ENCODE results near the gene CHST9. TPM values are rescaled to one million over a fixed set of nuclear protein-coding genes. Genes with fewer than 3 reads are reported as not detected.
A peak's percentile ranks its signal among the peaks of the same experiment; 100 is the strongest.

Gene CHST9
- total and polyA plus RNA-seq, 2 experiments from 2014 or later, result 15.5 to 16.8 TPM

- no peak for TF ChIP-seq ETS1 (IDR thresholded peaks at IDR 0.05)
- TF ChIP-seq STAT1 (IDR thresholded peaks at IDR 0.05; ENCODE audit: unreplicated experiment), result no peak
Observed at GRCh38 chr18:26901020-26901419, 284.1 kb downstream of the CHST9 start (continued).

- Histone ChIP-seq H3K36me3 (ENCODE audit: insufficient read depth) (no peaks in the 10 kb centered on the region), H3K4me2 (peak overlapping the region; percentile 57), H2AFZ (no peak overlapping the region), H3K4me1 (ENCODE audit: insufficient read depth) (peaks cover 21% of the 10 kb centered on the region), H3K27me3 (ENCODE audit: insufficient read depth) (no peaks in the 10 kb centered on the region), H3F3A (replicated peaks; ENCODE audit: low read depth) (no peaks in the 10 kb centered on the region), H4K20me1 (replicated peaks; ENCODE audit: insufficient read depth) (no peaks in the 10 kb centered on the region), H3K79me2 (replicated peaks; ENCODE audit: insufficient read depth) (no peaks in the 10 kb centered on the region), H3K27ac (ENCODE audit: low read depth) (peak overlapping the region; percentile 8; the same call in 1 of the 2 replicates), H3K9me2 (ENCODE audit: insufficient read depth) (no peaks in the 10 kb centered on the region), H3K4me3 (no peak overlapping the region)
- TF ChIP-seq ZNF462 (CRISPR knock-in tag; IDR thresholded peaks at IDR 0.05) (no peak), CTCF (conservative IDR thresholded peaks at IDR 0.05; ENCODE audit: low read depth in 2 of 2) (no peak), CREB1 (CRISPR knock-in tag; IDR thresholded peaks at IDR 0.05; ENCODE audit: low read depth) (no peak), NANOG (IDR thresholded peaks at IDR 0.05; ENCODE audit: borderline replicate concordance) (no peak), ETS1 (IDR thresholded peaks at IDR 0.05) (no peak), ZNF114 (CRISPR knock-in tag; IDR thresholded peaks at IDR 0.05) (no peak), ZNF331 (CRISPR knock-in tag; IDR thresholded peaks at IDR 0.05; ENCODE audit: low read depth) (no peak)
- H3K9me3 Mint-ChIP-seq, result no peaks in the 10 kb centered on the region
- ATAC-seq (no peak), DNase-seq (ENCODE audit: low spot score) (no peak)
- H3K27me3 Mint-ChIP-seq (ENCODE audit: insufficient read depth, low read depth, poor library complexity), result no peaks in the 10 kb centered on the region
- H3K36me3 Mint-ChIP-seq (ENCODE audit: low read depth), result no peaks in the 10 kb centered on the region
- no peak overlapping the region for H3K27ac Mint-ChIP-seq
- no peak overlapping the region for H3K4me3 Mint-ChIP-seq
- peaks cover 18% of the 10 kb centered on the region for H3K4me1 Mint-ChIP-seq
Observed at GRCh38 chr18:26894426-26894825, 290.7 kb downstream of the CHST9 start.
